Fibroblast of pulmonary artery (primary cell): Measurements from ENCODE around the gene ANKRD60.

ENCODE experiments used
- DNase-seq: peaks from one replicate; pipeline ENCODE4 v3.0.0-alpha.2; 2010; ENCODE audit warnings: low read depth
- H3K4me3 ChIP-seq: replicated peaks from 2 replicates; pipeline ENCODE4 v1.5.1; 2011; ENCODE audit warnings: low read depth, mild to moderate bottlenecking, control low read depth, low read length, moderate library complexity
- CTCF ChIP-seq: IDR thresholded peaks from 2 replicates; pipeline ENCODE4 v1.5.1; 2011; ENCODE audit warnings: mild to moderate bottlenecking, control low read depth, low read length, inconsistent platforms; ENCODE audit errors: missing control alignments

The ANKRD60 gene

GRCh38 chr20:58268421-58268821 is 40.0 kb upstream of the ANKRD60 start:
- no peak overlapping the region for H3K4me3 ChIP-seq
- DNase-seq, result no peak
- TF ChIP-seq CTCF, result no peak

GRCh38 chr20:58267389-58268215 is 39.1 kb upstream of the ANKRD60 start:
- DNase-seq, result no peak
- TF ChIP-seq CTCF, result no peak
- no peak overlapping the region for H3K4me3 ChIP-seq

- no peak for TF ChIP-seq CTCF
- H3K4me3 ChIP-seq, result no peak overlapping the region
- no peak for DNase-seq
Measured at GRCh38 chr20:58264271-58264670, 35.8 kb upstream of the ANKRD60 start.

- H3K4me3 ChIP-seq, result no peak overlapping the region
- TF ChIP-seq CTCF, result no peak
- DNase-seq, result no peak
Measured at GRCh38 chr20:58261660-58262059, 33.2 kb upstream of the ANKRD60 start.

GRCh38 chr20:58260006-58260405 is 31.6 kb upstream of the ANKRD60 start:
- H3K4me3 ChIP-seq, result no peak overlapping the region
- no peak for DNase-seq
- no peak for TF ChIP-seq CTCF

GRCh38 chr20:58256842-58257241 is 28.4 kb upstream of the ANKRD60 start:
- H3K4me3 ChIP-seq, result no peak overlapping the region
- peak; percentile 4 for DNase-seq
- no peak for TF ChIP-seq CTCF

- H3K4me3 ChIP-seq, result no peak overlapping the region
Measured at GRCh38 chr20:58256307-58256706, 27.9 kb upstream of the ANKRD60 start.

More at GRCh38 chr20:58256307-58256706, 27.9 kb upstream of the ANKRD60 start:
- no peak for DNase-seq
- TF ChIP-seq CTCF, result no peak
